CD8-positive, alpha-beta memory T cell (primary cell): ENCODE data around the gene RBM45. TPM values are rescaled to one million over a fixed set of nuclear protein-coding genes. Genes with fewer than 3 reads are reported as not detected.
"Not testable (repeated sequence)": the region's sequence is repeated elsewhere in the genome, so short reads cannot be mapped to it uniquely, and the experiment has no call there.

Experiments used
- CTCF ChIA-PET: fragments of 350-600 bp; sonication (Branson Sonifier 250); formaldehyde crosslinking; loops from one replicate; lab custom pipeline; 2021; ENCODE audit warnings: antibody characterized with exemption; lab: Charles Lee
- POLR2A ChIA-PET: fragments of 350-600 bp; sonication (Branson Sonifier 250); formaldehyde crosslinking; loops from one replicate; lab custom pipeline; 2021; ENCODE audit warnings: antibody characterized with exemption; lab: Charles Lee
- DNase-seq, 5 donors: peaks; one replicate each; pipeline versions ENCODE4 v3.0.0 to v3.0.0-alpha.2; 2020 to 2022; ENCODE audit warnings: mixed read lengths in 1 of 5
- H3K27ac ChIP-seq: one replicate; pipeline ENCODE4 v1.7.0; 2013; ENCODE audit warnings: low read depth, mild to moderate bottlenecking, low read length, moderate library complexity
- H3K27me3 ChIP-seq: 2 replicates; pipeline ENCODE4 v1.7.0; 2013; ENCODE audit warnings: low read length, mild to moderate bottlenecking; ENCODE audit not compliant: insufficient read depth, poor library complexity, severe bottlenecking
- H3K36me3 ChIP-seq: 2 replicates; pipeline ENCODE4 v1.7.0; 2013; ENCODE audit warnings: mild to moderate bottlenecking, low read length, moderate library complexity; ENCODE audit not compliant: insufficient read depth
- H3K4me1 ChIP-seq: 2 replicates; pipeline ENCODE4 v1.7.0; 2013; ENCODE audit warnings: mild to moderate bottlenecking, low read length, moderate library complexity; ENCODE audit not compliant: insufficient read depth
- H3K4me3 ChIP-seq: 2 replicates; pipeline ENCODE4 v1.7.0; 2013; ENCODE audit warnings: mild to moderate bottlenecking, low read length
- H3K9me3 ChIP-seq: 2 replicates; pipeline ENCODE4 v1.7.0; 2013; ENCODE audit warnings: mild to moderate bottlenecking, low read length
- H3K27ac Mint-ChIP-seq, 8 donors: one replicate each; pipeline ENCODE4 v1.8.0; 2020 to 2021; ENCODE audit warnings: mixed read lengths in 8 of 8, mild to moderate bottlenecking in 6 of 8, inconsistent platforms in 3 of 8, moderate library complexity in 3 of 8
- H3K27me3 Mint-ChIP-seq, 2 donors: one replicate each; pipeline ENCODE4 v1.8.0; 2020 to 2021; ENCODE audit warnings: mixed read lengths in 2 of 2, mild to moderate bottlenecking in 1 of 2, moderate library complexity in 1 of 2
- H3K36me3 Mint-ChIP-seq, 3 donors: one replicate each; pipeline ENCODE4 v1.8.0; 2020 to 2021; ENCODE audit warnings: mixed read lengths in 3 of 3, inconsistent platforms in 1 of 3, mild to moderate bottlenecking in 1 of 3
- H3K4me1 Mint-ChIP-seq, 3 donors: one replicate each; pipeline ENCODE4 v1.8.0; 2020 to 2021; ENCODE audit warnings: mixed read lengths in 3 of 3, inconsistent platforms in 1 of 3, mild to moderate bottlenecking in 1 of 3
- H3K4me3 Mint-ChIP-seq, 7 donors: one replicate each; pipeline ENCODE4 v1.8.0; 2020 to 2021; ENCODE audit warnings: mixed read lengths in 7 of 7, mild to moderate bottlenecking in 6 of 7, moderate library complexity in 4 of 7, inconsistent platforms in 2 of 7
- H3K9me3 Mint-ChIP-seq, 5 donors: one replicate each; pipeline ENCODE4 v1.8.0; 2020 to 2022; ENCODE audit warnings: mixed read lengths in 5 of 5, mild to moderate bottlenecking in 3 of 5, moderate library complexity in 2 of 5, inconsistent platforms in 1 of 5
- polyA plus RNA-seq: library from polyadenylated mRNA; unstranded; fragments of 300-500 nt; fragmentation: Illumina TruSeq; gene quantifications from one replicate; pipeline ENCODE4 v1.2.3, GENCODE V29; 2021
- total RNA-seq, 2 experiments: library from RNA; stranded (reverse); gene quantifications; one replicate each; pipeline ENCODE4 v1.2.3, GENCODE V29; 2021

Gene RBM45
- total and polyA plus RNA-seq, 3 experiments from 2014 or later = 7.9 to 12.7 (median 11.9) TPM

DNA sequence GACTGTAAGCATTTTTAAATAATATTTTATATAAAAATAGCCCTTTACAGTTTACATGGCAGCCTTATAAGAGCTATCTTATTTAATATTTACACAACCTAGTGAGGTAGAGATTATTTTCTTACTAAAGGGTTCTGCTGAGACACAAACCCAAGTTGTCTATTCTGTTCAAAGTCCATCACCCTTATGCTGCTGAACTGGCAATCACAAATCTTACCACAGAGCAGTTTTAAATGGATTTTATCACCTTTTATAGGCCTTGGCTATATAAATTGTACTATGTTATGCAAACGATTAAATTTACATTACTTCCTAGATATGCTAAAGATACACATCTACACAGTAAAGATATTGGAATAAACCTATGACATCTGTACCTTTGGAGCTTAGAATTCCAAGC is 40.7 kb downstream of the RBM45 start:
- CTCF ChIA-PET = no interaction called here
- no peak overlapping the region for H3K27ac Mint-ChIP-seq

DNA sequence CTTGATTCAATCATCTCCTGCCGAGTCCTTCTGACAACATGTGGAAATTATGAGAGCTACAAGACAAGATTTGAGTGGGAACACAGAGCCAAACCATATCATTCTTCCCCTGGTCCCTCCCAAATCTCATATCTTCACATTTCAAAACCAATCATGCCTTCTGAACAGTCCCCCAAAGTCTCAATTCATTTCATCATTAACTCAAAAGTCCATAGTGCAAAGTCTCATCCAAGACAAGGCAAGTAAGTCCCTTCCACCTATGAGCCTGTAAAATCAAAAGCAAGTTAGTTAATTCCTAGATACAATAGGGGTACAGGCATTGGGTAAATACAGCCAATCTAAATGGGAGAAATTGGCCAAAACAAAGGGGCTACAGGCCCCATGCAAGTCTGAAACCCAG is 41.6 kb downstream of the RBM45 start:
- H3K36me3 ChIP-seq, H3K9me3 ChIP-seq, H3K4me3 Mint-ChIP-seq, H3K36me3 Mint-ChIP-seq, CTCF ChIA-PET, POLR2A ChIA-PET, H3K4me1 ChIP-seq, H3K27ac ChIP-seq, H3K4me3 ChIP-seq, H3K27me3 ChIP-seq, H3K9me3 Mint-ChIP-seq, DNase-seq, H3K4me1 Mint-ChIP-seq, H3K27ac Mint-ChIP-seq: not testable (repeated sequence)
- peaks cover 9 to 37% of the 10 kb centered on the region in 2 donors for H3K27me3 Mint-ChIP-seq

More for the DNA sequence above, 40.7 kb downstream of the RBM45 start:
- Mint-ChIP-seq H3K36me3 (peaks cover 0 to 3% (median 0%) of the 10 kb centered on the region in 3 donors), H3K9me3 (peaks cover 0 to 9% (median 8%) of the 10 kb centered on the region in 5 donors), H3K4me1 (no peaks in the 10 kb centered on the region), H3K4me3 (no peak overlapping the region), H3K27me3 (peaks cover 13 to 35% of the 10 kb centered on the region in 2 donors)
- DNase-seq = no peak
- Histone ChIP-seq H3K36me3 (no peaks in the 10 kb centered on the region), H3K4me1 (no peaks in the 10 kb centered on the region), H3K9me3 (no peaks in the 10 kb centered on the region), H3K27ac (no peak overlapping the region), H3K4me3 (no peak overlapping the region), H3K27me3 (peaks cover 4% of the 10 kb centered on the region)
- POLR2A ChIA-PET = no interaction called here

DNA sequence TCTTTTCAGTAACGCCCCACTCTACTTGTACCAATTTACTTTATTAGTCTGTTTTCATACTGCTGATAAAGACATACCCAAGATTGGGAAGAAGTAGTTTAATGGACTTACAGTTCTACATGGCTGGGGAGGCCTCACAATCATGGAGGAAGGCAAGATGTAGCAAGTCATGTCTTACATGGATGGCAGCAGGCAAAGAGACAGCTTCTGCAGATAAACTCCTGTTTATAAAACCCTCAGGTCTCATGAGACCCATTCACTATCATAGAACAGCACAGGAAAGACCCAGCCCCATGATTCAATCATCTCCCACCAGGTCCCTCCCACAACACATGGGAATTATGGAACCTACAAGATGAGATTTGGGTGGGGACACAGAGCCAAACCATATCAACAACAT is 43.3 kb downstream of the RBM45 start:
- no peak overlapping the region for H3K27ac ChIP-seq
- peaks cover 0 to 10% (median 8%) of the 10 kb centered on the region in 5 donors for H3K9me3 Mint-ChIP-seq
- H3K27me3 ChIP-seq = peaks cover 4% of the 10 kb centered on the region
- ChIA-PET POLR2A (no interaction called here), CTCF (no interaction called here)
- H3K4me1 ChIP-seq = no peaks in the 10 kb centered on the region
- no peak overlapping the region for H3K27ac Mint-ChIP-seq
- H3K36me3 Mint-ChIP-seq = peaks cover 0 to 3% (median 0%) of the 10 kb centered on the region in 3 donors
- H3K4me3 ChIP-seq = no peak overlapping the region
- no peaks in the 10 kb centered on the region for H3K4me1 Mint-ChIP-seq
- H3K9me3 ChIP-seq = no peaks in the 10 kb centered on the region
- DNase-seq = no peak
- H3K4me3 Mint-ChIP-seq = no peak overlapping the region
- H3K27me3 Mint-ChIP-seq = peaks cover 6 to 32% of the 10 kb centered on the region in 2 donors
- H3K36me3 ChIP-seq = no peaks in the 10 kb centered on the region

DNA sequence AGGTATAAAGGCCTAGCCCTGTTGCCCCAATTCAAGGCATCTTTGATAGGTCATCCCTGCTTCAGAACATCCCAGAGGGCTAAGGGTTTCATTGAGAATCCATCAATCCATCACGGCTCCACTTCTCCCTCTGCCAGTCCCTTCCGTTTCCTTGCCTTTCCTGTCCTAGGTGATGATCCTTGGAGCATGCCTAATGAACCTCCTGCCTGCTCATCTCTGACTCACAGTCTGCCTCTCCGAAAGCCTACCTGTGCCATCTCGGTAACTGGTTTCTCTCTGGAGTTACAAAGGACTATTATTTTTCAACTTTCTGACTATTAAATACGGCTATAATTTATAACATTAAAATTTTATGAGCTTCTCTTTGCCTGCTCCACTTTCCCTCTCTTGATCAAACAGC is 45.3 kb downstream of the RBM45 start:
- Mint-ChIP-seq H3K4me3 (no peak overlapping the region), H3K9me3 (peaks cover 0 to 10% (median 8%) of the 10 kb centered on the region in 5 donors), H3K27ac (no peak overlapping the region), H3K27me3 (peaks cover 3 to 38% of the 10 kb centered on the region in 2 donors), H3K36me3 (peaks cover 0 to 3% (median 0%) of the 10 kb centered on the region in 3 donors), H3K4me1 (no peaks in the 10 kb centered on the region)
- Histone ChIP-seq H3K4me1 (no peaks in the 10 kb centered on the region), H3K27me3 (peaks cover 4% of the 10 kb centered on the region), H3K9me3 (no peaks in the 10 kb centered on the region), H3K27ac (no peak overlapping the region), H3K4me3 (no peak overlapping the region), H3K36me3 (no peaks in the 10 kb centered on the region)
- no peak for DNase-seq
- CTCF ChIA-PET = no interaction called here
- POLR2A ChIA-PET = no interaction called here

DNA sequence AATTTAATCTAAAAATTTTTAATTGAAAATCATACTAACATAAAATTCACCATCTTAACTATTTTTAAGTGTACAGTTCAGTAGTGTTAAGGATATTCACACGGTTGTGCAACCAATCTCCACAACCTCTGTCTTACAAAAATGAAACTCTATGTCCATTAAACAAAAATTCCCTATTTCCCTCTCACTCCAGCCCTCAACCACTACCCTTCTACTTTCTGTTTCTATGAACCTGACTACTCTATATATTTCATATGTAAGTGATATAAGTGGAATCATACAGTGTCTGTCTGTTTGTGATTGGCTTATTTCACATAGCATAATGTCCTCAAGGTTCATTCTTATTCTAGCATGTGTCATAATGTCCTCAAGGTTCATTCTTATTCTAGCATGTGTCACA is 47.7 kb downstream of the RBM45 start:
- ChIA-PET CTCF (no interaction called here), POLR2A (no interaction called here)
- no peaks in the 10 kb centered on the region for H3K4me1 Mint-ChIP-seq

DNA sequence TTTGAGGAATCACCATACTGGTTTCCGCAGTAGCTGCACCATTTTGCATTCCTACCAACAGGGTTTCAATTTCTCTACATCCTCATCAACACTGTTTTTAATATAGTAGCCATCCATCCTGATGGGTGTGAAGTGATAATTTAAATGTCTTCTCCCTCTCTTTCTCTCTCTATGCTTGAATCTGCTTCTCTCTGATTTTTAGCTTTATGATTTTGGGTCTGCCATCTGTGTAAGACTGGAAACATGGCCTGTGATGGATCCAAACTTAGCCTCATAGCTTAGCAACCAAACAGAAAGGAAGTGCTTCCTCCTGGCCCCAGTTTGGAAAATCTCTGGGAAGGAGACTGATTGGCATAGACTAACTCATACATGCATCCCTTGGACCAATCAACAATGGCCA is 48.4 kb downstream of the RBM45 start:
- Mint-ChIP-seq H3K4me1 (no peaks in the 10 kb centered on the region), H3K9me3 (peaks cover 0 to 2% (median under 1%) of the 10 kb centered on the region in 5 donors), H3K27ac (no peak overlapping the region), H3K36me3 (no peaks in the 10 kb centered on the region), H3K4me3 (no peak overlapping the region), H3K27me3 (peaks cover 8 to 33% of the 10 kb centered on the region in 2 donors)
- H3K4me1 ChIP-seq = no peaks in the 10 kb centered on the region
- H3K27me3 ChIP-seq = no peaks in the 10 kb centered on the region
- H3K36me3 ChIP-seq = no peaks in the 10 kb centered on the region
- no peaks in the 10 kb centered on the region for H3K9me3 ChIP-seq
- DNase-seq = no peak
- POLR2A ChIA-PET = no interaction called here
- H3K4me3 ChIP-seq = no peak overlapping the region
- no peak overlapping the region for H3K27ac ChIP-seq
- CTCF ChIA-PET = no interaction called here

More for the DNA sequence above, 47.7 kb downstream of the RBM45 start:
- no peak overlapping the region for H3K27ac ChIP-seq
- no peaks in the 10 kb centered on the region for H3K27me3 ChIP-seq
- no peaks in the 10 kb centered on the region for H3K9me3 ChIP-seq
- Mint-ChIP-seq H3K4me3 (no peak overlapping the region), H3K36me3 (peaks cover 0 to 3% (median 0%) of the 10 kb centered on the region in 3 donors), H3K27me3 (peaks cover 8 to 34% of the 10 kb centered on the region in 2 donors), H3K9me3 (peaks cover 0 to 7% (median 6%) of the 10 kb centered on the region in 5 donors), H3K27ac (no peak overlapping the region)
- H3K4me3 ChIP-seq = no peak overlapping the region
- DNase-seq = no peak
- no peaks in the 10 kb centered on the region for H3K4me1 ChIP-seq
- H3K36me3 ChIP-seq = no peaks in the 10 kb centered on the region

DNA sequence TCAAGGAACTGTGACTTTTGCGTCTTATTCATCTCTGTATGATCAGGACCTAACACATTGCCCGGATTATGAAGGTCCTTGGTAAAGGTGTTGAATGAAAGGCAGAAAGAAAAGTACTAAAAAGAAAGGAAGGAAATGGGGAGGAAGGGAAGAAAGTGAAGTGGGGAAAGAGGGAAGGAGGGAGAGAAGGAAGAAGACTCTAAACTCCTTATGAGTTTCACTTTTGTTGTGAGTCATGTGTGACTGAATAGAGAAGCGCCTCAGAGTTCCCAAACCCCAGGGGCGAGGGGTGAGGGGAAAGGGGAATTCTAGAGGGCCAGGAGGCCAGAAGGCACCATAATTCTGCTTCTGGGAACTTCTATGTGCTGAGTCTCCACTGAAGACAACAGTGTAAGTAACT is 51.2 kb downstream of the RBM45 start:
- Mint-ChIP-seq H3K4me1 (no peaks in the 10 kb centered on the region), H3K27me3 (peaks cover 7 to 38% of the 10 kb centered on the region in 2 donors), H3K36me3 (no peaks in the 10 kb centered on the region), H3K4me3 (no peak overlapping the region), H3K27ac (no peak overlapping the region), H3K9me3 (peaks cover 0 to 2% (median 0%) of the 10 kb centered on the region in 5 donors)
- no peaks in the 10 kb centered on the region for H3K9me3 ChIP-seq
- H3K27me3 ChIP-seq = no peaks in the 10 kb centered on the region
- H3K4me1 ChIP-seq = no peaks in the 10 kb centered on the region
- ChIA-PET CTCF (no interaction called here), POLR2A (no interaction called here)
- H3K27ac ChIP-seq = no peak overlapping the region
- DNase-seq = no peak
- no peaks in the 10 kb centered on the region for H3K36me3 ChIP-seq
- no peak overlapping the region for H3K4me3 ChIP-seq

DNA sequence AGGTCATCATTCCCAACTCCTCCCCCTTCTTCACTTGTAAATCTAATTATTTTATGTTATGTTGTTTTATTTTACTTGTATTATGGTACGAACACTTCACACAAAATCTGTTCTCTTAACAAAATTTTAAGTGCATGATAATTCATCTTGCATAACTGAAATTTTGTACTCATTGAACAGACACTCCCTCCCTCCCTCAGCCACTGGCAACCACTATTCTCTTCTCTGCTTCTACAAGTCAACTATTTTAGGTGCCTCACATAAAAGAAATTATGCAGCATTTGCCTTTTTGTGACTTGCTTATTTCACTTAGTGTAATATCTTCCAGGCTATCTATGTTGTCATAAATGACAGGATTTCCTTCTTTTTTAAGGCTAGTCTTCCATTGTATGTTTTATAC is 51.7 kb downstream of the RBM45 start:
- Histone ChIP-seq H3K36me3 (no peaks in the 10 kb centered on the region), H3K4me1 (no peaks in the 10 kb centered on the region), H3K27me3 (no peaks in the 10 kb centered on the region), H3K27ac (no peak overlapping the region), H3K4me3 (no peak overlapping the region), H3K9me3 (no peaks in the 10 kb centered on the region)
- Mint-ChIP-seq H3K36me3 (no peaks in the 10 kb centered on the region), H3K4me3 (no peak overlapping the region), H3K4me1 (no peaks in the 10 kb centered on the region), H3K9me3 (no peaks in the 10 kb centered on the region), H3K27ac (no peak overlapping the region), H3K27me3 (peaks cover 7 to 34% of the 10 kb centered on the region in 2 donors)
- ChIA-PET POLR2A (no interaction called here), CTCF (no interaction called here)
- DNase-seq = no peak

DNA sequence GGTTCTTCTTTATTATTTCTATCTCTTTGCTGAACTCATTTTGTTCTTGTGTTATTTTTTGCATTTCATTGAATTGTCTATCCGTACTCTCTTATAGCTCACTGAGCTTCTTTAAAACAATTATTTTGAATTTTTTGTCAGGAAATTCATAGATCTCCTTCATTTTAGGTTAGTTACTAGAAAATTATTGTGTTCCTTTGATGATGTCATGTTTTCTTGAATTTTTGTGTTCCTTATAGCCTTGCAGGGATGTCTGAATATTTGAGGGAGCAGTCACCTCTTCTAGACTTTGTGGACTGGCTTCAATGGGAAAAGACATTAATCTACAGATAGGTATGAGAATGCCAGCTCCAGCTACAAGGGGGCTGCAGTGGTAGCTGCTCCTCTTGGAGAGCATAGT is 61.4 kb downstream of the RBM45 start:
- H3K36me3 ChIP-seq = no peaks in the 10 kb centered on the region
- no peaks in the 10 kb centered on the region for H3K9me3 ChIP-seq
- DNase-seq = no peak
- Mint-ChIP-seq H3K36me3 (no peaks in the 10 kb centered on the region), H3K27ac (no peak overlapping the region), H3K27me3 (peaks cover 3 to 21% of the 10 kb centered on the region in 2 donors), H3K9me3 (no peaks in the 10 kb centered on the region), H3K4me3 (no peak overlapping the region), H3K4me1 (no peaks in the 10 kb centered on the region)
- ChIA-PET CTCF (no interaction called here), POLR2A (no interaction called here)
- H3K27ac ChIP-seq = no peak overlapping the region
- no peak overlapping the region for H3K4me3 ChIP-seq
- no peaks in the 10 kb centered on the region for H3K4me1 ChIP-seq
- no peaks in the 10 kb centered on the region for H3K27me3 ChIP-seq
